GM18951 (cell line): ENCODE data around the gene ANXA4.

Experiments
- POLR2A ChIP-seq: IDR thresholded peaks from 4 replicates; pipeline ENCODE4 v1.6.1; 2011; ENCODE audit warnings: mild to moderate bottlenecking; ENCODE audit not compliant: insufficient read length, insufficient read depth; ENCODE audit errors: extremely low read depth
- in situ Hi-C: fragments of 300-500 bp; cut with MboI; formaldehyde crosslinking; loops from one replicate; pipeline ENCODE4 v1.12.0; 2022; ENCODE audit warnings: low sequenced_read_pairs, mixed read lengths, inconsistent platforms; ENCODE audit not compliant: unreplicated experiment

Gene ANXA4

GRCh38 chr2:69798290-69798908, 56.5 kb downstream of the ANXA4 start:
- in situ Hi-C loops: no loop called here
- no peak for TF ChIP-seq POLR2A

GRCh38 chr2:69798909-69799526, 57.1 kb downstream of the ANXA4 start:
- peak; percentile 11 for TF ChIP-seq POLR2A
- in situ Hi-C loops: no loop called here

GRCh38 chr2:69801745-69802290, 59.9 kb downstream of the ANXA4 start:
- TF ChIP-seq POLR2A: no peak
- in situ Hi-C loops: loop anchor here (25.0 kb wide), 1 partner anchor 240 kb away; no protein-coding TSS in a partner anchor

- in situ Hi-C loops: loop anchor here (25.0 kb wide), 1 partner anchor 241 kb away; no protein-coding TSS in a partner anchor
Measured at GRCh38 chr2:69802781-69803367, 60.9 kb downstream of the ANXA4 start.

DNA sequence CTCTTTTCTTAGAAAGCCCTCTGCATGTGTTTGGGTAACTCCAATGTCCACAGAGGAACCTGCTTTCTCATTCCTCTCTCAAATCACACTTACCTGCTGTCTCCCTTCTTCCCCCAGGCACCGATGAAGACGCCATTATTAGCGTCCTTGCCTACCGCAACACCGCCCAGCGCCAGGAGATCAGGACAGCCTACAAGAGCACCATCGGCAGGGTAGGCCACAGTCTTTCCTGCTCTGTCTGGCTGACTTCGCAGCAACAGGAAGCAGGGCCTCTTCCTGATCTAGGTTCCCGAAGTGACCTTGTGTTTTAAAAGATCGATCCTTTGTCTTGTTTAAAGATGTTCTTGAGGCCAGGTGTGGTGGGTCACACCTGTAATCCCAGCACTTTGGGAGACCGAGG, 62.5 kb downstream of the ANXA4 start:
- no peak for TF ChIP-seq POLR2A
- in situ Hi-C loops: loop anchor here (25.0 kb wide), 1 partner anchor 242 kb away; no protein-coding TSS in a partner anchor

DNA sequence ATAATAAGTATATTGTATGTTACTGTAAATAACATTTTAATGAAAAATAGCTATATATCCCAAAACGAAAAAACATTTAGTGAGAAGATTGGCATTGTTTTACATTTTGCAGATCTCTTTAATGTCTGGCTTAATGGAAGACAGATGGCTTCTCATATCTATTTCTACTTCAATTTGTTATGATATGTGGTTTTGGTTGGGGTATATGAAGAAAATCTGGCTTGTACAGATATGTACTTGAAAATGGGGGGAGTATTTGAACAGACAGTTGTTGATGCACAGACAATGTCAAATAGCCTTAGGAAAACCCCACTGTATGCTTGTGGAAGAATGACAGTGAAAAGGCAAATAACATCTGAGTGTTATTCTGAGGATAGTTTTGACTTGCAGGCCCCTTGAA, 64.0 kb downstream of the ANXA4 start:
- in situ Hi-C loops: loop anchor here (25.0 kb wide), 1 partner anchor 244 kb away; no protein-coding TSS in a partner anchor
- TF ChIP-seq POLR2A: no peak

DNA sequence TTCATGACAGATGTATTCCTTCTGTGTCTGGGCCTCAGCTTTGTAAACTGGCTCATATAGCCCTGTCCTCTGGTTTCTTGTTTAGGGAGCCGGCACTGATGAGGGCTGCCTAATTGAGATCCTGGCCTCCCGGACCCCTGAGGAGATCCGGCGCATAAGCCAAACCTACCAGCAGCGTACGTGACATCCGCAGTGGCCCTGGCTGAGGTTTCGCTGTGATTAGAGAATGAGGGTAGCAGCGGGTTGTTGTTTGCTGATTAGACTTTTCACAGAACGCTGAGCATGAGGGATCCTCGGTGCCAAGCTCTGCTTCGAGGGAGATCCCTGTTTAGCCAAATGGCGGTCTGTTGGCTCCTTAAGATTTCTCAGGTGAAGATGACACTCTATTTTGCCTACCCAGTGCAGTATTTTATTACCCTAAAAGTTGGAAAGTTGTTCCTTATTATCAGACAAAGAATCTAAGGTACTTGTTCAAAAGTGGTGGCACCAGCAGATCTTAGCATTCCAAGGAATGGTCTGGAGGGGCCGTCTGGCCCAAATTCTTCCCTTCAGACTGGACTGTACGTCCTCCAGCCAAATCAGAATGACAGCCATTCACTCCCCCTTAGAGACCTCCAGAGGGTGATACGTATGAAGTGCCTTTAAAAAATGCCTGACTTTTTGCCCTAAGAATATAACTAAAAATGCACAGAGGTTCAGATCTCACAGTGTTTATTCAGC, 66.0 kb downstream of the ANXA4 start:
- TF ChIP-seq POLR2A: no peak
- in situ Hi-C loops: loop anchor here (25.0 kb wide), 1 partner anchor 246 kb away; no protein-coding TSS in a partner anchor

DNA sequence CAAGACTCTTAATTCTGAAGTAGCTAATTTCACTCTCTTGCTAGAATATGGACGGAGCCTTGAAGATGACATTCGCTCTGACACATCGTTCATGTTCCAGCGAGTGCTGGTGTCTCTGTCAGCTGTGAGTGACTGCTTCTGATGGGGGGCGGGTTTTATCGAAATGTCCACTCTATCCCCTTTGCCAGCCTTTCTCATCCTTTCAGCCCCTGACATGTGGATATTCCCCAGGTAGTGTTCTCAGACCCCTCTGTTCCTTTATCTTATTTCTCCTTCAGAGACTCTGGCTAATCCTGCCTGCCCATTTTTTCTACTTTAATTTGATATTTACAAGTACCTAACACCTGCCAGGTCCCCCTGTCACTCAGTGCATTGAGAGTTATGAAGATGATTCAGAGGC, 68.6 kb downstream of the ANXA4 start:
- in situ Hi-C loops: loop anchor here (5.0 to 25.0 kb wide), 2 partner anchors 88 to 248 kb away; no protein-coding TSS in a partner anchor
- no peak for TF ChIP-seq POLR2A

GRCh38 chr2:69811018-69811417, 69.1 kb downstream of the ANXA4 start:
- in situ Hi-C loops: loop anchor here (5.0 to 25.0 kb wide), 2 partner anchors 89 to 249 kb away; no protein-coding TSS in a partner anchor
- no peak for TF ChIP-seq POLR2A

DNA sequence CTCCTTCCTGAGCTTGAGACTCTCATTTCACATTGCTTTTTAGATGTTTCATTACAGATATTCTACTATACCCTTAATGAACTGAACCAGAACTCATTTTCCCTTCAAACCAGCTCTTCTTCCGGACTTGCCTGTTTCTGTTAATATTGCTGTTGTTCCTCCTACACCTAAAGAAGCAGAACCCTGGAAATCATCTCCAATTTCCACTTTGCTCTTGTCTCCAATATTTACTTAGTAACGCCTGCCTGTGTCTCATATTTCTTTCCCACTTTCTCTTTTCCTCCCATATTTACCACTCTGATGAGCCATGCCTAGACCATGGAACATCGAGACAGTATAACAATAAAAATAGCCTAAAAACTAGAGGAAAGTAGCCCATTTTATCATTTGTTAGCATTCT, 69.7 kb downstream of the ANXA4 start:
- in situ Hi-C loops: loop anchor here (5.0 to 25.0 kb wide), 2 partner anchors 89 to 249 kb away; no protein-coding TSS in a partner anchor
- TF ChIP-seq POLR2A: no peak

DNA sequence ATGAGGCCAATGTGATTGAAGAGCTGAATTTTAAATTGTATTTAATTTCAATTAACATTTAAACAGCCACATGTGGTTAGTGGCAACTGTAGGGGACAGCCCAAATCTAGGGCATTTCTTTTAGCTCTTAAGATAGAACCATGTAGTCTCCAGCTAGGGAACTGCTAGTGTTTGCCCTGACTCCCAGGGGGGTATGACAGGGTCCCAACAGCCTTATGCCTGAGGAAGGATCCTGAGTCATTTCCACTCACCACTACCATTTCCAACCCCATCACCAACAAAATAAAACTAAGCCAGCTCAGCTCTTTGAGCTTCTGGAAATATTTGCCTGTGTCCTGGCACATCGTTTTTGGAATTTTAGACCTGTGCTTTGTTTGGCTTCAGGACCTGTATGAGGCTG, 73.8 kb downstream of the ANXA4 start:
- in situ Hi-C loops: loop anchor here (25.0 kb wide), 1 partner anchor 253 kb away; no protein-coding TSS in a partner anchor
- TF ChIP-seq POLR2A: no peak

- in situ Hi-C loops: loop anchor here (25.0 kb wide), 1 partner anchor 255 kb away; no protein-coding TSS in a partner anchor
- TF ChIP-seq POLR2A: no peak
Measured at GRCh38 chr2:69816923-69817542, 75.1 kb downstream of the ANXA4 start.

DNA sequence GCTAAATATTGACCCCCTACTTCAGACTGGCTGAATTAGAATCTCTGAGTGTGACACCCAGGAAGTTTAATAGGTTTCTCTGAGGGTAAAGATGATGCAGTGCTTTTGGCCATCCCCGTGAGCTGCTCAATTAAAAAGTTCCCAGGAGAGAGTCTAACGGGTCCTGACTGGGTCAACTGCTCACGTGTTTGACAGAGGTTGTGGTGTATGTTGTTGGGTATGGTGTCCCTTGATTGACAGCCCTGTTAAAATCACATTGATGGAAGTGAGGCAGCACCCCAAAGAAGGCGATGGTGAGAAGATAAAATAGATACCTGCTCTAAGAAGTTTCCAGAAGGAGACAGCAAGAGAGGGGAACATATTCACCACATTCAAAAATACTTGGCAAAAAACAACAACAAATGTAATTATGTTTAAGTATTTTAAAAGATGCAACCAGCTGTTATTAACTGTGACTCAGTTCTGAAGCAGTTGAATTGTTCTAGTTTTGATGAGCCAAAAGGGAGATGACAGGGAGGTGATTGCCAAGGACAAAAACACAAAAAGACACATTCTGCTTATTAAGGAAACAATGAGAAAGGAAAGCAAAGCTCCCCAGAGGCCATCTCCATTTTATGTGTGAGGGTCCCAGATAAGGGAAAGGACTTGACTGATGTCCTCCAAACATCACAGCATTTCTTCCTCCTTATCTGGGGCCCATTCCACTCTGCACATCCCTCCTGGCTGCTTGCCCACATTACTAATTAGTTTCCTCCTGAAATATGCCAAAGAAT, 76.0 kb downstream of the ANXA4 start:
- TF ChIP-seq POLR2A: no peak
- in situ Hi-C loops: loop anchor here (25.0 kb wide), 1 partner anchor 256 kb away; no protein-coding TSS in a partner anchor
